Ishikawa (cell line): ENCODE measurements around the gene CAMTA1.

Source experiments
- CEBPB ChIP-seq: IDR thresholded peaks from 2 replicates; pipeline ENCODE4 v1.6.1; 2012
- CREB1 ChIP-seq: IDR thresholded peaks from 2 replicates; pipeline ENCODE4 v1.6.1; 2012; ENCODE audit warnings: low read depth
- EGR1 ChIP-seq: IDR thresholded peaks from 2 replicates; pipeline ENCODE4 v1.6.1; 2012
- EP300 ChIP-seq: IDR thresholded peaks from 2 replicates; pipeline ENCODE4 v1.6.1; 2012; ENCODE audit warnings: borderline replicate concordance
- FOXM1 ChIP-seq: IDR thresholded peaks from 2 replicates; pipeline ENCODE4 v1.6.1; 2012; ENCODE audit warnings: low read depth, borderline replicate concordance
- NFIC ChIP-seq: IDR thresholded peaks from 2 replicates; pipeline ENCODE4 v1.6.1; 2012
- RAD21 ChIP-seq: IDR thresholded peaks from 2 replicates; pipeline ENCODE4 v1.6.1; 2012; ENCODE audit warnings: low read depth
- TAF1 ChIP-seq: IDR thresholded peaks from 2 replicates; pipeline ENCODE4 v1.6.1; 2012; ENCODE audit warnings: low read depth, mild to moderate bottlenecking
- TCF12 ChIP-seq: IDR thresholded peaks from 2 replicates; pipeline ENCODE4 v1.6.1; 2012; ENCODE audit warnings: low read depth
- TEAD4 ChIP-seq: IDR thresholded peaks from 2 replicates; pipeline ENCODE4 v1.6.1; 2012
- YY1 ChIP-seq: IDR thresholded peaks from 2 replicates; pipeline ENCODE4 v1.6.1; 2012; ENCODE audit warnings: low read depth
- ZBTB7A ChIP-seq: IDR thresholded peaks from 2 replicates; pipeline ENCODE4 v1.6.1; 2012; ENCODE audit warnings: low read depth
- TF ChIP-seq, protein P1 (sequence below): IDR thresholded peaks from 2 replicates; pipeline ENCODE4 v1.6.1; 2012; ENCODE audit warnings: low read depth, mild to moderate bottlenecking
- TF ChIP-seq, protein P2 (sequence below): IDR thresholded peaks from 2 replicates; pipeline ENCODE4 v1.6.1; 2012
- TF ChIP-seq, protein P3 (sequence below): IDR thresholded peaks from 2 replicates; pipeline ENCODE4 v1.6.1; 2012

CAMTA1 gene

DNA sequence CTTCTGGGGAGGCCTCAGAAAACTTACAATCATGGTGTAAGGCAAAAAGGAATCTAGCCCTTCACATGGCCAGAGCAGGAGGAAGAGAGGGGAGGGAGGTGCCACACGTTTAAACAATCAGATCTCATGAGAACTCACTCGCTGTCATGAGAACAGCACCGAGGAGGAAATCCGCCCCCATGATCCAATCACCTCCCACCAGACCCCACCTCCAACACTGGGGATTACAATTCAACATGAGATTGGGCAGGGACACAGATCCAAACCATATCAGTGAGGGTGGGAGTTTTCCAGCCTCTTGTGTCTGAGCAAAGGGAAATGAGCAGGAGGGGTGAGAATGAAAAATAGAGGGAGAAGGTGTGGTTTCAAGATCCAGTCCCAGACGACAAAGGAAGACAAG lies 503.7 kb downstream of the CAMTA1 start:
- TF ChIP-seq NFIC (no peak), EP300 (no peak), CEBPB (no peak), FOXM1 (no peak)
- TF ChIP-seq, protein P1, sequence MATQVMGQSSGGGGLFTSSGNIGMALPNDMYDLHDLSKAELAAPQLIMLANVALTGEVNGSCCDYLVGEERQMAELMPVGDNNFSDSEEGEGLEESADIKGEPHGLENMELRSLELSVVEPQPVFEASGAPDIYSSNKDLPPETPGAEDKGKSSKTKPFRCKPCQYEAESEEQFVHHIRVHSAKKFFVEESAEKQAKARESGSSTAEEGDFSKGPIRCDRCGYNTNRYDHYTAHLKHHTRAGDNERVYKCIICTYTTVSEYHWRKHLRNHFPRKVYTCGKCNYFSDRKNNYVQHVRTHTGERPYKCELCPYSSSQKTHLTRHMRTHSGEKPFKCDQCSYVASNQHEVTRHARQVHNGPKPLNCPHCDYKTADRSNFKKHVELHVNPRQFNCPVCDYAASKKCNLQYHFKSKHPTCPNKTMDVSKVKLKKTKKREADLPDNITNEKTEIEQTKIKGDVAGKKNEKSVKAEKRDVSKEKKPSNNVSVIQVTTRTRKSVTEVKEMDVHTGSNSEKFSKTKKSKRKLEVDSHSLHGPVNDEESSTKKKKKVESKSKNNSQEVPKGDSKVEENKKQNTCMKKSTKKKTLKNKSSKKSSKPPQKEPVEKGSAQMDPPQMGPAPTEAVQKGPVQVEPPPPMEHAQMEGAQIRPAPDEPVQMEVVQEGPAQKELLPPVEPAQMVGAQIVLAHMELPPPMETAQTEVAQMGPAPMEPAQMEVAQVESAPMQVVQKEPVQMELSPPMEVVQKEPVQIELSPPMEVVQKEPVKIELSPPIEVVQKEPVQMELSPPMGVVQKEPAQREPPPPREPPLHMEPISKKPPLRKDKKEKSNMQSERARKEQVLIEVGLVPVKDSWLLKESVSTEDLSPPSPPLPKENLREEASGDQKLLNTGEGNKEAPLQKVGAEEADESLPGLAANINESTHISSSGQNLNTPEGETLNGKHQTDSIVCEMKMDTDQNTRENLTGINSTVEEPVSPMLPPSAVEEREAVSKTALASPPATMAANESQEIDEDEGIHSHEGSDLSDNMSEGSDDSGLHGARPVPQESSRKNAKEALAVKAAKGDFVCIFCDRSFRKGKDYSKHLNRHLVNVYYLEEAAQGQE: no peak

DNA sequence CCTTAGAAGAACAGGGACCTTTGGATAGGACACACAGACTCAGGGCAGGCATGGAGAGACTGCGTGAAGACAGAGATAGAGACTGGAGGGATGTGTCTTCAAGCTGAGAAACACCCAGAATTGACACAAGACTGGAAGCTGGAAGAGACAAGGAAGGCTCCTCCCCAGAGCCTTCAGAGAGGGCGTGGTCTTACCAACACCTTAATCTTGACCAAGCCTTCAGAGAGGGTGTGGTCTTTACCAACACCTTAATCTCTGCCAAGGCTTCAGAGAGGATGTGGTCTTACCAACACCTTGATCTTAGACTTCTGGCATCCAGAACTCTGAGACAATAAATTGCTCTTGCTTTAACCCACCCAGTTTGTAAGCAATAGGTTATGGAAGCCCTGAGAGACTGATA lies 504.4 kb downstream of the CAMTA1 start:
- TF ChIP-seq, protein P2, sequence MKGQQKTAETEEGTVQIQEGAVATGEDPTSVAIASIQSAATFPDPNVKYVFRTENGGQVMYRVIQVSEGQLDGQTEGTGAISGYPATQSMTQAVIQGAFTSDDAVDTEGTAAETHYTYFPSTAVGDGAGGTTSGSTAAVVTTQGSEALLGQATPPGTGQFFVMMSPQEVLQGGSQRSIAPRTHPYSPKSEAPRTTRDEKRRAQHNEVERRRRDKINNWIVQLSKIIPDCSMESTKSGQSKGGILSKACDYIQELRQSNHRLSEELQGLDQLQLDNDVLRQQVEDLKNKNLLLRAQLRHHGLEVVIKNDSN: no peak
- TF ChIP-seq CEBPB (no peak), NFIC (no peak), ZBTB7A (no peak), EGR1 (no peak), TAF1 (no peak), YY1 (no peak)

DNA sequence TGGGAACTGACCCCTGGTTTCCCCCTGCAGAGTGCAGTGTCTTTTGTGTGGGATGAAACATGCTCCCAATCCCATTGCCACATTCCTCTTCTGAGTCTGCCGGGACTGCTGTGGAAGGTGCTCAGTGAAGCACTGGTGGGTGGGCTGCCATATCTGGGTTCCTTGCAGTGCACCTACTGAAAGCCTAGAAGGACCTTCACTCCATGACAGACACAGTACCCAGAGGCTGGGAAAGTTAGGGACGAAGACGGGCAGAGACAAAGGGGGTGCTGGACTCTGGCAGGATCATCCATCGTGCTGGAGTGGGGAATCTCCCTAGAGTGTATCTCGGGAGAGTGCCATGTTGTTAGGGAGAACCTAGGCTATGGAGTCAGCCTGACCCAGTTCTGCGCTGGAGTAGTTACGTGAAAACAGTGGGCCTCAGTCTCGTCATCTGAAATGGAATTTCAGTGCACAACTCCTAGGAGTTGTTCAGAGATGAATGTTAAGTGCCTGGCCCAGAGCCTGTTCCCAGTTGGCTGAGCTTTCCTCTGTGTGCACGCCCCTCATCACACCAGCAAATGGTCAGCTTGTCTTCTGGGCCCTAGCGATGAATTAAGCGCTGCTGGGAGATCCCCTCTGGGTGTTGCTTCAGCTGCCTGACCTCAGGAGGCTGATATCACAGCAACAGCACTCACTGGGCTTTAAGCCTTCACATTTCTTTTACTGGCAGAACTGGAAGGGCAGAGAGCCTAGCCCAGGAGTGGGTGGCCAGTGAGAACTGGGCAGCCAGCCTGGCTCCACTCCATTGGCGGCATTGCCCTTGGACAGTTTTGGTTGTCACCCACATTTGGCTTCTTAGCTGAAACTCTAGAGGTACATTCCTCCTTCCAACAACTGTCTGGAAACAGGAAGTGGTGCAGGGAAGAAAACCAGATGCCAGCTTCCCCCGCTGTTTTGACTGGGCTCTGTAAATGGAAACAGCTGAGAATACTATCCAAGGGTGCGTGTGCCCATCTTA lies 506.0 kb downstream of the CAMTA1 start:
- TF ChIP-seq, protein P1: no peak
- TF ChIP-seq TAF1: no peak
- TF ChIP-seq YY1: no peak
- TF ChIP-seq EGR1: no peak
- TF ChIP-seq TCF12: no peak
- no peak for TF ChIP-seq ZBTB7A
- TF ChIP-seq, protein P3, sequence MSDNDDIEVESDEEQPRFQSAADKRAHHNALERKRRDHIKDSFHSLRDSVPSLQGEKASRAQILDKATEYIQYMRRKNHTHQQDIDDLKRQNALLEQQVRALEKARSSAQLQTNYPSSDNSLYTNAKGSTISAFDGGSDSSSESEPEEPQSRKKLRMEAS: no peak
- no peak for TF ChIP-seq TEAD4
- no peak for TF ChIP-seq EP300
- no peak for TF ChIP-seq FOXM1
- no peak for TF ChIP-seq CEBPB
- TF ChIP-seq CREB1: no peak
- TF ChIP-seq, protein P2: no peak
- TF ChIP-seq NFIC: no peak
- no peak for TF ChIP-seq RAD21

DNA sequence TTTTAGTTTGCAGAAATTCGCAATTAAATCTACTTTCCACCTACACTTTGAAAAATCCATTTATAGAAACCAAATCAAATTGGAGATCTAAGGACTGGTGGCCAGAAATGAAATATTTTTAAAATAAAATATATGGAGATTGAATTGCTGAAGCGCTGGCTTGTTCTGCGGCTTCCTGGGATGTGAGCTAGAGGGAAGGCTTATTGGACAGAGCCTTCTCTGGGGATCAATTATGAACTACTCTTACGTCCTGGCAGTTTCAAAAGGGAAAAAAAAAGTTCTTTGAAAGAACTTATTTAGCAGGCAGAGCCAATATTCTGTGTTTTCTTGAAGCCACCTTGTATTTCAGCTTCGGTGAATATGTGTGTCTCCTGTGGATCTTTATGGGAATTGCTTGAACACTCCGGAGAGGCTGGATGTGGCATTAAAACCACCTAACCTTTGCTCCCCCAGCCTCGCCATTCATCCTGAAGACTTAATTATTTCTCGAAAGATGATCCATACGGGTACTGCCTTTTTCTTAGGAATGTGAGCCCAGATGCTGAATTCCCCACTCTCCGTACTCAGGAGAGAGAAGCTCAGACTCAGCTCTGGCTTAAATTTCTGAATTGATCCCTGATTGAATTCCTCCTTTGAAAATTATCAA lies 506.9 kb downstream of the CAMTA1 start:
- TF ChIP-seq YY1 (no peak), EGR1 (no peak), TAF1 (no peak), EP300 (no peak), RAD21 (no peak), ZBTB7A (no peak), TEAD4 (no peak), CREB1 (no peak)
- TF ChIP-seq, protein P2: no peak
- TF ChIP-seq, protein P3: no peak
- TF ChIP-seq, protein P1: no peak
